Glomerular visceral epithelial cell (primary cell): ENCODE data around the gene MYO18B.

ENCODE experiments used
- DNase-seq: peaks from one replicate; pipeline ENCODE4 v3.0.0-alpha.2; 2016; ENCODE audit errors: extremely low spot score

Gene MYO18B

GRCh38 chr22:25714070-25714469 lies 27.9 kb upstream of the MYO18B start:
- no peak for DNase-seq

- DNase-seq = no peak
Measured at GRCh38 chr22:25714739-25715138, 27.2 kb upstream of the MYO18B start.

GRCh38 chr22:25716637-25717036 lies 25.4 kb upstream of the MYO18B start:
- DNase-seq = no peak

DNA sequence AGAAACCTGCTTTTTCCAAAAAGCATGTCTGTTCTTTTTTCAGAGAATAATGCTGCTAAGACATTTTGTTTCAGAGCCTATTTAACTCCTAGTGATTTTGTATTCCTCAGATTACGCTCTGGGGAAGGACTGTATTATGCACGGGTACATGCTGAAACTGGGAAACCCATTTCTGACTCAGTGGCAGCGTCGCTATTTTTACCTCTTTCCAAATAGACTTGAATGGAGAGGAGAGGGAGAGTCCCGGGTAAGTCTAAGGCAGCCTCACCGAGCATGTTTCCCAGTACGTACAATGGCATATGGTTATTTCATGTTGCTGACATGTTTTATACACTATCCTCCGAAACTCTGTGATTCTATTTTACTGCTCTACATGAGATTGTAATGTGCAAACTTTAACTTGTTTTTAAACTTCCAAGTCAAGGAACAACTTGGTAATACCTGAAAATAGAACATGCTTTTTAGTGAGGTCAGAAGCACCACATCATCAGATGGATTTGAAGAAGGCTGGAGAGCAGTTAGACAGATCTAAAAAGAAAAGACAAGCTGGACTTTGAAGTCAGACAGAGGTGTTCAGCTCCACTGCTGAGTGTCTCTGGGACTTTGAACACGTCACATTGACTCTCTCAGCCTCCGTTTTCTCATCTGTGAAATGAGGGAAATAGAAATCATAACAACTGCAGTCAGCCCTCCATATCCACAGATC lies 23.7 kb upstream of the MYO18B start:
- no peak for DNase-seq

- DNase-seq = no peak
Measured at GRCh38 chr22:25722223-25722622, 19.8 kb upstream of the MYO18B start.

- DNase-seq = no peak
Measured at GRCh38 chr22:25722626-25723025, 19.4 kb upstream of the MYO18B start.

DNA sequence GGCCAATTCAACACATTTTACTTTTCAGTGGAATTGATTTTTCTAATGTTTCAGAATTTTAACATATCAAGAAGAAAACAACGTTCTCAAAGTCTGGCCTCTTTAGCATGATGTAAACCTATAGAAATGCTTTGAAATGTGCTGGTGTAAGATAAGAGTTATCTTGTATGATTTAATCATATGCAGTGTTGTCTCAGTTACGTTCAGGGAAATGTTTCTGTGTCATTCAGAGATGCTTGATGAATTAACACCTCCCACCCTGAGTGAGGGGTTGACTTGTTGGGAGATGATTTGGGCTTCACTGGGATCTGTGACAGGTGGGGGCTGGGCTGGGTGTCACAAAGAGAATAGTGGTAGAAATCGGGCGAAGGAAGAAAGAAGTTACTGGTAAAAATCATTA lies 15.7 kb upstream of the MYO18B start:
- DNase-seq = no peak

- DNase-seq = no peak
Measured at GRCh38 chr22:25728071-25728470, 13.9 kb upstream of the MYO18B start.

DNA sequence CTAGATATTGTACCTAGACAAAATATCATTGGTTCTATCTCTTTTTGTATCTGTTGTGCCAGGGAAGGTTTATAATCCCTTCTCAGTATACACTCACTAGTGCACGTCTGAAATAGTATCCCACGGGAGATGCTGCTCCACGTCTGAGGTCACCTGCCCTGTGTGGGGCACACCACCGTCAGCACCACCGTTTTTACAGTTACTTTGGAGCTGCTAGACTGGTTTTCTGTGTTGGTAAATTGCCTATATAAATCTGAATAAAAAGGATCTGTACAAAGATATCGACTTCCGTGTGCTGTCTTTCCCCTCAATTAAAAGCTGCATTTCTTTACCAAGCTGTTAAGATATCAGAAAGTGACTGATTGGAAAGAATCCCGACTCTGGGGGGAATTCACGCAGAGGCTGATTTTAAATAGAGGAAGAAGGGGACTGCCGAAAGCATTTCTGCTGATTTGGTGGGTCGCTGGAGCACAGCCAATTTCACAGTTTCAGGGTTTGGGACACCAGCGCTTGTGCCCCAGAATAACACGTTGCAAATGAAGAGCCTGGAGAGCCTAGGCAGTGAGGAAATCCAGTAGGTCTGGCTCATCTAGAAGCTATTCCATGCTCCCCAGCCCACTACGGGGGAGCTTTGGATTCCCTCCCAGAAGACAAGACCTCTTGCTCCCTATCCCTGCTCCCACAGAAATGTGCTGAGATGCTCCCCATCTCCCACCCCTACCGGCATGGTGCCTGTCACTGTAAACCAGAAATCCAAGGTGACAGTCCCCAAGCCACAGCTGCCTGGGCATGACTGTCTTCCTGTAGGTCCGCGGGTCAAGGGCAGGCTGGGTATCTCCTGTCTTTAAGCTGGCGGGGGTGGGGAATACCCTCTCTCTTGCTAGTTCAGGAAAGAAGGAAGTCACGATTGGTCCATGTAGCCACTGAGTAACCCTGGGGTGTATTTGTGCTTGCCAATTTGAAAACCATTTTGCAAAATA lies 12.7 kb upstream of the MYO18B start:
- DNase-seq = no peak

DNA sequence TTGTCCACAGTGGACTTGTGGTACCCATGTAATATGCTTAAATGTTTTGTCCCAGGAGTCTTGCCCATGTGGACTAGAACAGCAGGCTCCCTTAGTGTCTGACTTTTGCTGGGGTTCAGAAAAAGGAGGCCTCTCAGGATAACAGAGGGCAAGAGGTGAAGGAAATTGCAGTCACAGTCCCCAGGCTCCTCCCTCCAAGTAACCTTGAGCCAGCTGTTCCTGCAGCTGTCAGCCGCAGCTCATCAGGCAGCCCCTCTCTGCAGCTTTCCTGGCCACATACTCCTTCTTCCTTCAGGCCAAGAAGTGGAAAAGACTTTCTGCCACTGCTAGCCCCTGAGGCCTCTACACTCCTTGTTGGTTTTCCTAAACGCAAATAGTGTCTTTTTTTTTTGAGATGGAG lies 6.3 kb upstream of the MYO18B start:
- no peak for DNase-seq

GRCh38 chr22:25736378-25737011 lies 5.5 kb upstream of the MYO18B start:
- no peak for DNase-seq

GRCh38 chr22:25739659-25740344 lies 2.2 kb upstream of the MYO18B start:
- DNase-seq = no peak

DNA sequence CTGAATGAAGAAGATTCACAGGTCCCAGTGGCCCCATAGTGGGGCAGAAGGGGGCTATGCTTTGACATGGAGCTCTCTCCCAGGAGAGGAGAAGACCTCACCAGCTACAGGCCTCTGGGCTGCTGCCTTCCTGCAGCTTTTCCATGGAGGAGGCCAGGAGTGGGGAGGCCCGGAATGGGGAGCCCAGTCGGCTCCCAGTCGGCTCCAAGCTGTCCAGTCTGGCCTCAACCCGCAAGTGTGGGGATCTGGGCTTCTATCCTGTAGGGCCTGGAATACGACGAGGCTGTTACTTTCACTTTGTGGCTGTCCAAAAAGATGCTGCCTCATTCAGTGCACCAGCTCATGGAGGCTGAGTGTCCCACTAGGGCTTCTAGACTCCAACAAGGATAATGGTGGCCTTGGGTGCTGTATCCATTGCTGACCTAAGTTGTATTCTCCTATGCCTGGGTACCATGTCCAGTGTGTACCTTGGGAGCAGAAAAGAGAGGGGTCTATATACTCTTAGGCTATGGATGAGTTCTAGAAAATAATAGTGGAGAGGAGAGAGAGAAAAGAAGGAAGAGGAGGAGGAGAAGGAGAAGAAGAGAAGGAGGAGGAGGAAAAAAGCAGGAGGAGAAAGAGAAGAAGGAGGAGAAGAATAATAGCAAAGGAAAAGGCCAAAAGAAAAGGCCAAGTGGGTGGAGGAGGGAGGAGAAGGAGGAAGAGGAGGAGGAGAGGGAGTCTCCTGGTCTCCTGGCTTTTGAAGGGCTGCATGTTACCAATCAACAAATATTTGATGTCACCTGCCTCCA lies 1.1 kb downstream of the MYO18B start:
- no peak for DNase-seq

GRCh38 chr22:25744694-25745093 lies 2.7 kb downstream of the MYO18B start:
- DNase-seq = no peak

GRCh38 chr22:25745341-25746011 lies 3.5 kb downstream of the MYO18B start:
- peak; percentile 13 for DNase-seq

GRCh38 chr22:25746012-25746373 lies 4.0 kb downstream of the MYO18B start:
- DNase-seq = no peak

DNA sequence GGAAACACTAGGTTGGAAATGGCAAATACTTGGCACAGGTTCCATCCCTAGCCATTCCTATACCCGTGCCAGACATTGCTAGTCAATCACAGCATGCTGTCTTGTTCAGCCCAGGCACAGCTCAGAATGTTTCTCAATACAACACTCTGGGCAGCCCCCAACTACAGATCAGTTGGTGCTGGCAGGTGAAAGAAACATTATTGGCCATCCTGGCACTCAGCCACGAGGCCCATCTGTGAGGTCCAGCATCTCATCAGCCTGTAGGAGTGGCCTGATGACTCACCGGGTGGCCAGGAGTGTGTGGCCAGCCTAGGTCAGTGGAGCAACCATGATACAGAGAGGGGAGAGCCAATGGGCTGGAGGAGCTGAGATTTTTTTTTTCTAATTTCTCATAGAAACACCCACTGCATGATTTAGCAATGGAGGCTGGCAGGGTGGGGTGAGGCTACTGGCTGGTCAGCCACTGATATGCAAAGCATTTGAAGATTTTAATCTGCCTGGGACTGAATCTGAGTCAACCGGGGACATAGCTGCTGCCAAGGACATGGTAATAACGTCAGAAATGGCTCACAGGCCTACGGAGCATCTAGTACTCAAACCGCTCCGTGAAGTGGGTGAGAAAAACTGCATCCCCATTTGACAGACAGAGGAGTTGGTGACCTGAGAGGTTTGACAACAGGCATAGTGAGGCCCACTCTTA lies 5.4 kb downstream of the MYO18B start:
- peak; percentile 88 for DNase-seq

- no peak for DNase-seq
Measured at GRCh38 chr22:25748140-25748539, 6.2 kb downstream of the MYO18B start.

DNA sequence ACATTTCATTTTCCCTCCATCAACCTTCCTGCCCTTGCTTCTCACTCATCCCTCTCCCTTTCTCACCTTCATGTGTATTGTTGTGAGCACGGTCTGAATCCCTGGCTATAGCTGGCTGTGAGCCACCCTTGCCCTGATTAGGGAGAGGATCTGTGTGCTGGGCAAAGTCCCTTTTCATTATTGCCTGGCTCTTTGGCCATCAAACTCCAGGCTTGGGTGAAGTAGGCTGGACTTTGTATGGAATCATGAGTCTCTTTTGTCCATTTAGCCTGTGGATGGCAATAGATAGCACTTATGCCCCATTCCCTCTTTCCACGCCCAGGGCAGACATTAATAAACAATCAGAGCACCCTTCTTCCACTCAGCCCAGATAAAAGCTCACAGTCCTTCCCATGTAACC lies 6.7 kb downstream of the MYO18B start:
- DNase-seq = no peak
